Osteocyte (in vitro differentiated cells): ENCODE results near the gene GRIN3B. TPM values are rescaled to one million over a fixed set of nuclear protein-coding genes. Genes with fewer than 3 reads are reported as not detected.

Experiments
- DNase-seq: peaks from one replicate; pipeline ENCODE4 v3.0.0; 2021; ENCODE audit warnings: mixed read lengths; ENCODE audit not compliant: unreplicated experiment; ENCODE audit errors: extremely low spot score
- H3K27ac Mint-ChIP-seq: one replicate; pipeline ENCODE4 v1.8.0; 2021; ENCODE audit warnings: mild to moderate bottlenecking, mixed read lengths; ENCODE audit not compliant: unreplicated experiment
- H3K27me3 Mint-ChIP-seq: one replicate; pipeline ENCODE4 v1.8.0; 2021; ENCODE audit warnings: mixed read lengths; ENCODE audit not compliant: unreplicated experiment
- H3K36me3 Mint-ChIP-seq: one replicate; pipeline ENCODE4 v1.8.0; 2021; ENCODE audit warnings: mixed read lengths; ENCODE audit not compliant: unreplicated experiment
- H3K4me1 Mint-ChIP-seq: one replicate; pipeline ENCODE4 v1.8.0; 2021; ENCODE audit warnings: mixed read lengths; ENCODE audit not compliant: unreplicated experiment
- H3K4me3 Mint-ChIP-seq: one replicate; pipeline ENCODE4 v1.8.0; 2021; ENCODE audit warnings: mild to moderate bottlenecking, moderate library complexity, mixed read lengths; ENCODE audit not compliant: unreplicated experiment
- H3K9me3 Mint-ChIP-seq: one replicate; pipeline ENCODE4 v1.8.0; 2021; ENCODE audit warnings: mixed read lengths; ENCODE audit not compliant: unreplicated experiment
- total RNA-seq: library from RNA; stranded (reverse); gene quantifications from 2 replicates; pipeline ENCODE4 v1.2.1, GENCODE V29; 2021
- TF ChIP-seq, protein P1 (sequence below): fragments of 200-600 bp; sonication (generic); IDR thresholded peaks from 2 replicates; pipeline ENCODE4 v1.5.0; 2021; ENCODE audit warnings: antibody characterized with exemption, mild to moderate bottlenecking, moderate library complexity

Gene GRIN3B
- total RNA-seq, 1 donor from 2014 or later, result 0.46 TPM

DNA sequence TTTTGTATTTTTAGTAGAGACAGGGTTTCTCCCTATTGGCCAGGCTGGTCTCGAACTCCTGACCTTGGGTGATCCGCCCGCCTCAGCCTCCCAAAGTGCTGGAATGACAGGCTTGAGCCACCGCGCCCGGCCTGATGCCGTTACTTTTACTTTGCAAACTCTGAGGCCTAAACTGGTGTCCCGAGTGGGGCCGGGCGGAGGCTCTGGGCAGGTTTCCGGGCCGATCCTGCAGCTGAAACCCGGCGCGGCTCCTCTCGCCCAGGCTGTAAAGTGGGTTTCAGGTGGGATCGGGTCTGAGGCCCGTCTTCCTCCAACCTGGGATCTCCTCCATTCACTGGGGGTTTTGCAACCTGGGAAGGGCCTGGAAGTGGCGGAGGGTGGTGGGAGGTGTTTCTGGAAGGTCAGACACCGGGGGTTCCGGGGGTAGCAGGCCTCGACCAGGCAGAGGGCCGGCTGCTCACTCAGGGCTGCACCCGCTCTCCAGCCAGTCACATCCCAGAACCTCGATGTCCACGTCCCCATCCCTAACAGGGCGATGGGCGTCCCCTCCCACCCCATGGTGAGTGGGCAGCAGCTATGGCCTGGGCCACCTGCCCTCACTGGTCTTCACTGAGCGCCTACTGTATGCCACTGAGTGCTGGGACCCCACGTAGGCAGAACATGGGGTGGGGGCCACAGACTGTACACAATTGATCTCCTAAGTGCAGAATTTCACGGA lies 37.4 kb upstream of the GRIN3B start:
- H3K9me3 Mint-ChIP-seq, result no peaks in the 10 kb centered on the region
- no peak for DNase-seq
- H3K27ac Mint-ChIP-seq, result peak overlapping the region; percentile 24
- no peak overlapping the region for H3K4me3 Mint-ChIP-seq
- H3K27me3 Mint-ChIP-seq, result no peaks in the 10 kb centered on the region
- TF ChIP-seq, protein P1, sequence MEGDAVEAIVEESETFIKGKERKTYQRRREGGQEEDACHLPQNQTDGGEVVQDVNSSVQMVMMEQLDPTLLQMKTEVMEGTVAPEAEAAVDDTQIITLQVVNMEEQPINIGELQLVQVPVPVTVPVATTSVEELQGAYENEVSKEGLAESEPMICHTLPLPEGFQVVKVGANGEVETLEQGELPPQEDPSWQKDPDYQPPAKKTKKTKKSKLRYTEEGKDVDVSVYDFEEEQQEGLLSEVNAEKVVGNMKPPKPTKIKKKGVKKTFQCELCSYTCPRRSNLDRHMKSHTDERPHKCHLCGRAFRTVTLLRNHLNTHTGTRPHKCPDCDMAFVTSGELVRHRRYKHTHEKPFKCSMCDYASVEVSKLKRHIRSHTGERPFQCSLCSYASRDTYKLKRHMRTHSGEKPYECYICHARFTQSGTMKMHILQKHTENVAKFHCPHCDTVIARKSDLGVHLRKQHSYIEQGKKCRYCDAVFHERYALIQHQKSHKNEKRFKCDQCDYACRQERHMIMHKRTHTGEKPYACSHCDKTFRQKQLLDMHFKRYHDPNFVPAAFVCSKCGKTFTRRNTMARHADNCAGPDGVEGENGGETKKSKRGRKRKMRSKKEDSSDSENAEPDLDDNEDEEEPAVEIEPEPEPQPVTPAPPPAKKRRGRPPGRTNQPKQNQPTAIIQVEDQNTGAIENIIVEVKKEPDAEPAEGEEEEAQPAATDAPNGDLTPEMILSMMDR, result no peak
- peaks cover 20% of the 10 kb centered on the region for H3K4me1 Mint-ChIP-seq
- peaks cover 16% of the 10 kb centered on the region for H3K36me3 Mint-ChIP-seq

DNA sequence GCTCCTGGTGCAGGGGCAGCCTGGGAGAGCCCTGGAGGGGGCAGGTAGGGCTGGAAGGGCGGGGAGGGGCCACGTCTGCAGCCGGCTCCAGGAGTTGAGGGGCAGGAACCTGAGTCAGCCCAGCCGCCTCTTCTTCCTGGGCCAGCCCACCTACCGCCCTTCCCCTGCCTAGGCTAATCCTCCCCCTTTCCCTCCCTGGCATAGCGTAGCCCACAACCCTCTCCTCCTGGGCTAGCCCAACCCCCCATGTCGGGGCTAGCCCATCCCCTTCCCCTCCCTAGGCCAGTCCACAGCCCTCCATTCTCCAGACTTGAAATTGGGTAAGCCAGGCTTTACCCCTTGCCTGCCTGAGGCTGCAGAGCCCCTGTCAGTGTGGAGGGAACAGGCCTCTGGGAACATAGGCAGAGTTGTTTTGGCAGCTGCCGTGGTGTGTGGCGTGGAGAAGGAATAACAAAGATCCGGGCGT lies 36.7 kb upstream of the GRIN3B start:
- Mint-ChIP-seq H3K27ac (peak overlapping the region; percentile 24), H3K4me3 (no peak overlapping the region), H3K9me3 (no peaks in the 10 kb centered on the region)

DNA sequence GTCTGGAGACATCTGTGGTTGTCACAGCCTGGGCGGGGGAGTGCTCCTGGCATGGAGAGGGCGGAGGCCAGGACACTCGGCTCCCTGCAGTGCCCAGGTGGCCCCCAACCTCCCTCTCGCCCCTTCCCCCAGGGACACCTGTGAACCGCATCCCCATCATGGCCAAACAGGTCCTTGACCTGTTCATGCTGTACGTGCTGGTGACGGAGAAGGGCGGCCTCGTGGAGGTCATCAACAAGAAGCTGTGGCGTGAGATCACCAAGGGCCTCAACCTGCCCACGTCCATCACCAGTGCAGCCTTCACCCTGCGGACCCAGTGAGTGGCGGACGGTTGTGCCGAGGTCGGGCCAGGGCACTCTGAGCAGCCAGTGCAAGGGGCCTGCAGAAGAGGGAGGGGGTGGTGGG lies 36.1 kb upstream of the GRIN3B start:
- TF ChIP-seq, protein P1, result no peak
- DNase-seq, result no peak
- H3K9me3 Mint-ChIP-seq, result no peaks in the 10 kb centered on the region
- H3K36me3 Mint-ChIP-seq, result peaks cover 23% of the 10 kb centered on the region
- no peaks in the 10 kb centered on the region for H3K27me3 Mint-ChIP-seq
- no peak overlapping the region for H3K4me3 Mint-ChIP-seq
- peaks cover 20% of the 10 kb centered on the region for H3K4me1 Mint-ChIP-seq
- no peak overlapping the region for H3K27ac Mint-ChIP-seq

More for the DNA sequence above, 36.7 kb upstream of the GRIN3B start:
- TF ChIP-seq, protein P1, result no peak
- Mint-ChIP-seq H3K4me1 (peaks cover 20% of the 10 kb centered on the region), H3K27me3 (no peaks in the 10 kb centered on the region), H3K36me3 (peaks cover 20% of the 10 kb centered on the region)
- DNase-seq, result no peak

DNA sequence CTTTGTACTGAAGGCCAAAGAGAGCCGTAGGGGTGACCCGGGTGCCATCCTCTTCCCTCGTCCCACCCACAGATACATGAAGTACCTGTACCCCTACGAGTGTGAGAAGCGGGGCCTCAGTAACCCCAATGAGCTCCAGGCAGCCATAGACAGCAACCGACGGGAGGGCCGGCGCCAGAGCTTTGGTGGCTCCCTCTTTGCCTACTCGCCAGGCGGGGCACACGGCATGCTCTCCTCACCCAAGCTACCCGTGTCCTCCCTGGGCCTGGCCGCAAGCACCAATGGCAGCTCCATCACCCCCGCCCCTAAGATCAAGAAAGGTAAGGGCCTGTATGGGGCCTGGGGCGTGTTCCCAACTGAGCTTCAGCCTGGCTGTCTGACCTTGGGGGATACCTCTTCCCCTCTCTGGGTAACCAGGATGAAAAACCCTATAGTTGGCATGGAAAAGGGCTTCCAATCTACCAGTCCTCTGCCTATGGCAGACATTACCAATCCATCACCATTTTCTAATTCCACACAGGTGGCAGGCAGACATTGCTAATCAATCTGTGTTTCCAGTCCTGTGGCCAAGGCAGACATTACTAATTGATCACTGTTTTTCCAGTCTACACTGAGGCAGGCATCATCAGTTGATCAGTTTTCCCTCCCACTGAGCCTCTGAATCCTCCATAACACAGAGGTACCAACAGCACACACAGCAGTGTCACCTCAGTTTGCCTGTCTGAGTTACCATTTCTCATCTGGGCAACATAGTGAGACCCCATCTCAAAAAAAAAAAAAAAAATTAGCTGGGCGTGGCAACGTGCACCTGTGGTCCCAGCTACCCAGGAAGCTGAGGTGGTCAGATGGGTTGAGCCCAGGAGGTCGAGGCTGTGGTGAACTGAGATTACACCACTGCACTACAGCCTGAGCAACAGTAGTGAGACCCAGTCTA lies 35.2 kb upstream of the GRIN3B start:
- Mint-ChIP-seq H3K4me3 (no peak overlapping the region), H3K27me3 (no peaks in the 10 kb centered on the region), H3K9me3 (no peaks in the 10 kb centered on the region), H3K27ac (no peak overlapping the region), H3K36me3 (peaks cover 23% of the 10 kb centered on the region), H3K4me1 (peaks cover 20% of the 10 kb centered on the region)
- no peak for DNase-seq
- TF ChIP-seq, protein P1, result no peak
